DMS 273 (cell line): Measurements from ENCODE around the gene ACOT7.
A peak's percentile ranks its signal among the peaks of the same experiment; 100 is the strongest.
"Not testable (repeated sequence)": the region's sequence is repeated elsewhere in the genome, so short reads cannot be mapped to it uniquely, and the experiment has no call there.

ENCODE experiments used
- DNase-seq: peaks from one replicate; lab custom pipeline; 2025; ENCODE audit not compliant: unreplicated experiment; lab: John Stamatoyannopoulos, UW

The ACOT7 gene

DNA sequence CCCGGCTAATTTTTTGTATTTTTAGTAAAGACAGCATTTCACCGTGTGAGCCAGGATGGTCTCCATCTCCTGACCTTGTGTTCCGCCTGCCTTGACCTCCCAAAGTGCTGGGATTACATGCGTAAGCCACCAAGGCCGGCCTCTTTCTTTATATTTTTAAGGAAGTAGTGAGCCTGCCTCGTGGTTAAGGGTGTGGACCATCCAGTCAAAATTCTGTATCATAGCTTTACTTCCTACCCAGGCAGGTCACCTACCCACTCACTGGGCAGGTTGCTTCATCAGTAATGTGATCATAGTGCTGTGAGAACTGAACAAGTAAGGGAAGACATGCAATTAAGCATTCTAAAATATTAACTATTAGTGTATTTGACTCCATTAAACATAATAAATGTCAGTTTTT lies 8.1 kb upstream of the ACOT7 start:
- no peak for DNase-seq

DNA sequence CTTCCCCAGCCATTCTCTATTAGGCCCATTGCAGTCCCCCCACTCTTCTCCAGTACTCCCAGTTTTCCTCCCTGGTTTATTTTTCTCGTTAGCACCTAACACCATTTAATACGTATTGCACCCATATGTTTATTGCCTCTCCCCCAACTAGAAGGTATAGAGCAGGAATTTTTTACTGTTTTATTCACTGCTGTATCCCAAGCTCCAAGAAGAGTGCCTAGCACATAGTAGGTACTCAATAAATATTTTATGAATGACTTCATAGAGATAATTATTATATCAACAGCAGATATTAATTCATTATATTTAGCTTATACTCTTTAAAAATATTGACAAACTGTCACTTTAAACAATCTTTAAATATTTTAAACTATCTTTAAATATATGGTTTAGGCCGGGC lies 5.7 kb upstream of the ACOT7 start:
- no peak for DNase-seq

DNA sequence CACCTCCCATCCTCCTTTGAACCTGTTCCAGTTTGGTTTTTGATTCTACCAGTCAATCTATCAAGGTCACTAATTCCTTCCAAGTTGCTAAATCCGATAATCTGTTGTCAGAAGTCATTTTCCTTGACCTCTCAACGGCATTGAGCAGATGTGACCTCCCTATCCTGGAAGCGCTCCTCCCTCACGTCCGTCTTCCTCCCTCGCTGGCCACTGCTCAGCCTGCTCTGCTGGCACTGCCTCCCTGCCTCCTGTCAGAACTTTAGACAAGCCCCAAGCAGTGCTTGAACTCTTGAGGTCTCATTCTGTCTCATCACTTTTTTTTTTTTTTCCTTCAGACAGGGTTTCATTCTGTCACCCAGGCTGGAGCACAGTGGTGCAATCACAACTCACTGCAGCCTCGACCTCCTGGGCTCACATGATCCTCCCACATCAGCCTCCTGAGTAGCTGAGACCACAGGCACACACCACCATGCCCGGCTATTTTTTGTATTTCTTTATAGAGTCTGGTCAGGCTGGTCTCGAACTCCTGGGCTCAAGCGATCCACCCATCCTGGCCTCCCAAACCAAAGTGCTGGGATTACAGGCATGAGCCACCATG lies 4.4 kb upstream of the ACOT7 start:
- DNase-seq, result no peak

DNA sequence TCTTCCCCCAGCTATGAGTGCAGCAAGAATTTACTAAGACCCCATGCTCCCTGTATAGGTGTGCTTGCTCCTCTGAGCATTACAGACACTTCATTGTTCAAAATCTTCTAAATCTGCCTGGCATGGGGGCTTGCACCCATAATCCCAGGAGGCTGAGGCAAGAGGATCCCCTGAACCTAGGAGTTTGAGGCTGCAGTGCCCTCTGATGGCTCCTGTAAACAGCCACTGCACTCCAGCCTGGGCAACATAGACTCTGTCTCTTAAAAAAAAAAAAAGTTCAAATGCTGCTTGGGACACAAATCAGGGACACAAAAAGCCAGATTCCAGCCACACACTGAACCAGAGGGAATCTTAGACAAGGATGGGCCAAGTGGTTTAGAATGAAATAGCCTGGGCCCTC lies 3.4 kb upstream of the ACOT7 start:
- DNase-seq, result peak; percentile 28

DNA sequence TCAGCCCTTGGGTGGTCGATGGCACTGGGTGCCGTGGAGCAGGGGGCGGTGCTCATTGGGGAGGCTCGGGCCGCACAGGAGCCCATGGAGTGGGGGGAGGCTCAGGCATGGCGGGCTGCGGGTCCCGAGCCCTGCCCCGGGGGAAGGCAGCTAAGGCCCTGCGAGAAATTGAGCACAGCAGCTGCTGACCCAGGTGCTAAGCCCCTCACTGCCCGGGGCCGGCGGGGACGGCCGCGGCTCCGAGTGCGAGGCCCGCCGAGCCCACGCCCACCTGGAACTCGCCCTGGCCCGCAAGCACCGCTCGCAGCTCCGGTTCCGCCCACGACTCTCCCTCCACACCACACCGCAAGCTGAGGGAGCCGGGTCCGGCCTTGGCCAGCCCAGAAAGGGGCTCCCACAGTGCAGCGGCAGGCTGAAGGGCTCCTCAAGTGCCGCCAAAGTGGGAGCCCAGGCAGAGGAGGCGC lies 2.2 kb upstream of the ACOT7 start:
- not testable (repeated sequence) for DNase-seq

DNA sequence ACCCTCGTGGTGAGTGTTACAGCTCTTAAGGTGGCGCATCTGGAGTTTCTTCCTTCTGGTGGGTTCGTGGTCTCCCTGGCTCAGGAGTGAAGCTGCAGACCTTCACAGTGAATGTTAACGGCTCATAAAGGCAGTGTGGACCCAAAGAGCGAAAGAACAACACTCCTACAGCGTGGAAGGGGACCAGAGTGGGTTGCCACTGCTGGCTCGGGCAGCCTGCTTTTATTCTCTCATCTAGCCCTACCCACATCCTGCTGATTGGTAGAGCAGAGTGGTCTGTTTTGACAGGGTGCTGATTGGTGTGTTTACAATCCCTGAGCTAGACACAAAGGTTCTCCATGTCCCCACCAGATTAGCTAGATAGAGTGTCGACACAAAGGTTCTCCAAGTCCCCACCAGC lies 1.6 kb upstream of the ACOT7 start:
- not testable (repeated sequence) for DNase-seq

DNA sequence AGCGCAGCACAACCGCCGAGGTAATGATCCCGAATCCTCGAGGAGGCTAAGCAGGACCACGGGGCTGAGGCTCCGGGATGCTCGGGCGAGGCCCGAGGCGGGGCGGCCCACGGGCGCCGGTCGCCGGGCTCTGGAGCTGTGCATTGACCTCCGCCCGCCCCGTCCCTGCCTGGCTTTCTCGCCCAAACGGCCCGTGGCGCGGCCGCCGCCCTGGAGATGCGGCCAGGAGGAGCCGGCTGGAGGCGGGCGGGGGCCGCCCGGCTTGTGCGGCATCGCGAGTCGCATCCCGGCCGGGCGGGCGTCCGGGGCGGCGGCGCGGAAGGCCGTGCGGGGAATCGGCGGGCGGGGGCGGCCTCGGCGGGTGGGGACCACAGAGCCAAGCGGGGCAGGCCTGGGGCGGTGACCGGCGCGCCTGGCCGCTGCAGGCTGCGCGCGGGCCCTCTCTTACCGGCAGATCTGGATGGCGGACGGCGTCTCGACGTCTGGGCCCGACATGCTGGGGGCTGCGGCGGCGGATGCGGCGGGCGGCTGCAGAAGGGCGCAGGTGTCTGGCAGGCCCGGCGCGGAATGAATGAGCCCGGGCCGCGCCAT lies 663 bp downstream of the ACOT7 start:
- peak; percentile 74 for DNase-seq

DNA sequence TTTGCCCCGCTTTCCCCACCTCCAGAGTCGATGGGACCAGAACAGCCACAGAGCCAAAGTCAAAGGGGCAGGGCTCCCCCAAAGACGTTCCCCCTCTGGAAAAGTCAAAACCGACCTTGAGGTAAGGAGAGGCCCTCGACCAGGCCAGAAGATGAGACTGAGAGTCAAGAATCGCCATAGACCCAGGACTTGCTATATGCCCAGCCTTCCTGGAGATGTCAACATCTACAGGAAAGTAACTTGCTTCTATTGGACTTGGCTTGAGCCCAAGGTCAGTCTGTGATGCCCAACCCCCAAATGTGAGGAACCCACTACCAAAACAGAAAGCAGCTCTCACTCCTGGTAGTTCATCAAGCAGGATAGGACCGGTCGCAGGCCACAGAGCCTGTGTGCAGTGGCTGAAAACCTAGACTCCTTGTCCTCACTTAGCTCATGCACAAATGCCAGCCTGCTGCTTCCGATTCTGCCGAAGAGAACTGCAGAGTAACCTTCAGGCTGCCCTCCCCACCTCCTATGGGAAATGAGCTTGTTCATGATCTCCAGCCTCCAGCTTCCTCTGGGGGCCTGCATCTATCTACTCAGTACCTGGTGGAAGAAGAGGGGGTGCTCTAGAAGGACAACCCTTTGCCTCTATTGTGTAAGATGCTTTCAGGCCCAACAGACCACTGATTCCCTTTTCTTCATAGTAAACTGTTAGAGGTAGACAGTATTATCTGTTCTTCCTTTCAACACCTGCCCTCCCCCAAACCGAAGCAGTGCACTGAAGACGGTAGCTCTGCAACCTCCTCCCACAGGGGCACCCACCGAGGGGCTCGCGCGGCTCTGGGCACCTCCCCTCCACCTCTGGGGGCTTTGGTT lies 1.4 kb downstream of the ACOT7 start:
- DNase-seq, result peak; percentile 53

DNA sequence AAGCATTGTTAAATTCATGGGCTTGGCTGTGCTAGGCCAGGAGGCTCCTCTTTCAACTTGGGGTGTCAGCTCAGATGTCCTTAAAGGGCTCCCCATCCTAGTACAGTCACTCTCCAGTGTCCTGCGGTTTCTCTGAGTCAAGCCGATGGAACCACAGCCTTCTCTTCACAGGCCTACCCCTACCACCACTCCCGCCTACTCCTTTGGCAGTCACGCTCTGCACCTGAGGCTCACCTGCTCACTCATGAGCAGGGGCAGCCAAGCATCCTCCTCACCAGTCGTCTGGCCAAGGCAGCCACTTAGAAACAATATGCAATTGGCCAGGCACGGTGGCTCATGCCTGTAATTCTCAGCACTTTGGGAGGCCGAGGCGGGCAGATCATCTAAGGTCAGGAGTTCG lies 3.6 kb downstream of the ACOT7 start:
- no peak for DNase-seq

DNA sequence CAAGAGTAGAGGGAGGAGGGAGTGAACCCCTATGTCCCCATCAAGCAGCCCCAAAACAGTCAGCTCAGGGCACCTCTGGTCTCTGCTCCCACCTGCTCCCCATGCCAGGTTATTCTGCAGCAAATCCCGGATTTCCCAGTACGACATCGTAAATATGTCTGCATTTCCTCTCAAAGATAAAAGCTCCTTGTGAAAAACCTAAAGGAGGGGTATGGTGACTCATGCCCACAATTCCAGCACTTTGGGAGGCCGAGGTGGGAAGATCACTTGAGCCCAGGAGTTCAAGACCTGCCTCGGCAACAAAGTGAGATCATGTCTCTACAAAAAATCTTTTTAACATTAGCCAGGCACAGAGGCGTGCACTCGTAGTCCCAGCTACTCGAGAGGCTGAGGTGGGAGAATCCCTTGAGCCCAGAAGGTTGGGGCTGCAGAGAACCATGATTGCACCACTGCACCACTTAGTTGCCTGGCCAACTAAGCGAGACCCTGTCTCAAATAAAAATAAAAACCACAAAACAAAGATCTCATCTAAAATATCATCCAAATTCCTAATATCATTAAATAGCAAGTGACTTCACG lies 7.1 kb downstream of the ACOT7 start:
- no peak for DNase-seq

DNA sequence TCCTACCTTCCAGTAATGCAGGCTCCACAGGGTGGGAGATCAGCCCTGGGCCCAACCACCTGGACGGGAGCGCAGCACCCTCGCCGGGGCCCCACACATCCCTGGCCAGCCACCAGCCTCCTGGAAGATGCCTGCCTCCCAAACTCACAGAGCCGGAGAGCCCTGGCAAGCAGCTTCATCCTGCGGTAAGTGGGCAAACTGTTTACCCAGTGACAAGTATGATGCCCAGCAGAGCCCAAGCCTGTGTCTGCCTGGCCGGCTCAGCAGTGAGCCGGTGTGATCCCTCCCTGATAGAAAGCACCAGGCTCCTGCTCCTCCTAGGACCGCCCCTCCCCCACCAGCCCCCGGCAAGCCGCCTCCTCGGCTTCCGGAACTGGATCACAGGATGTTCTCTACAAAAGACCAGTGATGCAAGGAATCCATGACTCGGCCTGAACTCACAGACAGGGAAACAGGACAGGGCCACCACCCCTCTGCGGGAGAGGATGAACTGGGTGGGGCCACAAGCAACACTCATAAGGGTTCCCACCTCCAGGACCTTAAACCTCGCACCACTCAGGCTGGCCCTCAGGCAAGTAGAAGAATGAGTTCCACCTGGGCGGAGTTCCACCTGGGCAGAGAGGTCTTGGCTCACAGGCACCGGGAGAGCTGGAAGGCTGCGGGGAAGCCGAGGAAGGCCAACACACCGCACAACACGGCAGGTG lies 7.9 kb downstream of the ACOT7 start:
- DNase-seq, result peak; percentile 63

DNA sequence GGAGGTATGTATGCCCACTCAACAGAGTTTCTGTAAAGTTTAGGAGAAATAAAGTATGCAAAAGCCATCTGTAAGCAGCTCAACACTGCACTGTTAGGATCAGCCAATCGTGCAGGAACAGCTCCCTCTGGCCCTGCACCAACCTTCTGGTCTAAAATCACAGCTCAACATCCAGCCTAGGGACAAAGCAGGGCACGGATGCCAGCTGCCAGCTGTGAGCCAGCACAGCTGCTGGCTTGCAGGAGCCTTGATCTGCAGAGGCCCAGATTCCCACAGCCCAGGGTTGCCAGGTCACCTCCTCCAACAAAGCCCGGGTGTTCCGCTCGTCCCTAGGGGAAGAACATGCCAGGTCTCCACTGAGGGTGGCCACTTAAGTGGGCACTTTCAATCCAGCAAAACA lies 8.6 kb downstream of the ACOT7 start:
- peak; percentile 95 for DNase-seq

DNA sequence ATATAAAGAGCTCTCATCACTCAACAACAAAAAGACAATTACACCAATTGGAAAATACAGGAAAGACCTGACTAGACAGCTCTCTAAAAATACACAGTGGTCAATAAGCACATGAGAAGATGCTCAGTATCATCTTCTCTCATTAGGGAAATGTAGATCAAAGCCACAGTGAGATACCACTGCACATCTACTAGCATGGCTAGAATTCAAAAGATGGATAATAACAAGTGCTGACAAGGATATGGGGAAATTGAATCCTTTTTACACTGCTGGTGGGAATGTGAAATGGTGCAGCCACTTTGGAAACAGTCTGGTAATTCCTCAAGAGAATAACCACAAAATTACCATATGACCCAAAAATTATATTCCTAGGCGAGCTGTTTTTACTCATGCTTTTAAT lies 9.4 kb downstream of the ACOT7 start:
- DNase-seq, result no peak

DNA sequence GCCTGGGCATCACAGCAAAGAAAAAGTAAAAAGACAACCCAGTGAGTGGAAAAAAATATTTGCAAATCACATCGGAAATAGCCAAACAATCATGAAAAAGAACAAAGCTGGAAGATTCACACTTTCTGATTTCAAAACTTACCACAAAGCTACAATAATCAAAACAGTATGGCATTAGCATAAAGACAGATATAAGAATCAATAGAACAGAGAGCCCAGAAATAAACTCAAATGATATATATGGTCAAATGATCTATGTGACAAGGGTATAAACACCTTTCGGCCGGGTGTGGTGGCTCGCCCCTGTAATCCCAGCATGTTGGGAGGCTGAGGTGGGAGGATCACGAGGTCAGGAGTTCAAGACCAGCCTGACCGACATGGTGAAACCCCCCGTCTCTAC lies 13.5 kb downstream of the ACOT7 start:
- no peak for DNase-seq

DNA sequence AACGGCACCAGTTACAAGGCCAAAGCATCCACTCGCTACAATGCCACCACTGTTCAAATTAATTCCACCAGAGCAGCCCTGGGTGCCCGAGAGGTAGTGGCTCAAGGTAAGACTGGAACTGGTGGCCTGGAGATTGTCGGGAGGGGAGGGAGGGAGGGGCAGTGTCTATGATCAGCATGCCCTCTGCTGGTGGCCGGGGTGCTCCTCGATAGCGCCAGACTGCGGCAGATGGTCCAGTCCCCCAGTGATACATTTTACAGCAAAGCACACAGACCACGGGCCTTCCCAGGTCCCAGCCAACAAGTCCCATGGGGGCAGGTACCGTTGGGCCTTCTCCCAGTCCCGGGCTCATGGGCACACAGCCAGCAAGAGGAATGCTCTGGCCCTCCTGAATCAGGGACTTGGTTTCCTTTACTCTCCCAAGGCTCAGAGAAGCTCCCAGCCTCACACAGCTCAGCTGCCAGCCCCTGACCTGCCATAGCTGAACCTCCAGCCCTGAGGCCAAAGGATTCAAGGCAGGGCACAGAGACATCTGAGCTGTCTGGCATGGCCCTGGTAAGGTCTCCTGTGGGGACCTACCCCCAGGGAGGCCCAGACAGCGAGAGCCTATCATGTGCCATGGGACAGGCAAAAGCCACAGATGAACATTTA lies 15.3 kb downstream of the ACOT7 start:
- DNase-seq, result peak; percentile 91

DNA sequence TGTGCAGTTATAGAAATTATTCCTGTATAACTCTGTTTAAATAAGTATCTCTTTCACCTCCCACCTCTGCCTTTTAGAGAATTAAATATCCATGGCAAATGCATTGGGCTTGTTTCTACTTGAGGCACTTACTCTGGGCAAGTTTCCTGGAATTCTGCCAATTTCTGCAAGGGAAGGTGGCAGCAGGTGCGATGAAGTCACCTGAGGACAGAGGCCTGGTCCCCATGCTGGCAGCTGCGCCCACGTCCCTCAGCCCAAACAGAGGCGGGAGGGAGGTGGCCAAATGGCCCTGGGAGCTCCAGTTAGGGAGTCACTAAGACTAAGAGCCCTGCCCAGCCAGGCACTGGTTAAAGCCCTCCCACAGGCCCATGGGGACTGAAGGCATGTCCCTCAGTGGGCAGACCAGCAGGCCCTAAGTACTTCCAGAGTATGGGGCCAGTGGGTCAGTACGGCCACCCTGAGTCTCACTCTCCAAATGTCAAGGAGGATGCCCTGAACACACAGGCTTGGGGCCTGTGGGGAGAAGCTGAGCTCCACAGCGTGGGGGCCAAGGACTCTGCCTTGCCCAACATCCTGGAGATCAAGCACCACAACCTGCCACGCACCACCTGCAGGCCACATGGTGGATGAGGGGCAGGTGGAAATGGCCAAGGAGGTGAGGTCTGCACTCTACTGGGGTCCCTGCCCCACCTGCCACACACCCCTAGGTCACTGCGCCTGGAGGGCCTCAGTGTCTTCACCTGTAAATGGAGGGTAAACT lies 19.4 kb downstream of the ACOT7 start:
- peak; percentile 82 for DNase-seq

DNA sequence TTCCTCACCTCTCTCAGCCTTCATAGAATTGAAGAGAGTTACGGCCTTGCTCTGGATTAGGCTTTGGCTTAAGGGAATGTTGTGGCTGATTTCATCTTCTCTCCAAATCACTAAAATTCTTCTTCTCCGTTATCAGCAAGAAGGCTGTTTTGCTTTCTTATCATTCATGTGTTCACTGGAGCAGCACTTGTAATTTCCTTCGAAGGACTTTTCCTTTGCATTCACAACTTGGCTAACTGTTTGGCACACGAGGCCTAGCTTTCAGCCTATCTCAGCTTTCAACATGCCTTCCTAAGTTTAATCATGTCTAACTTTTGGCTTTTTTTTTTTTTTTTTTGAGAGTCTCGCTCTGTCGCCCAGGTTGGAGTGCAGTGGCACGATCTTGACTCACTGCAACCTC lies 21.3 kb downstream of the ACOT7 start:
- not testable (repeated sequence) for DNase-seq

DNA sequence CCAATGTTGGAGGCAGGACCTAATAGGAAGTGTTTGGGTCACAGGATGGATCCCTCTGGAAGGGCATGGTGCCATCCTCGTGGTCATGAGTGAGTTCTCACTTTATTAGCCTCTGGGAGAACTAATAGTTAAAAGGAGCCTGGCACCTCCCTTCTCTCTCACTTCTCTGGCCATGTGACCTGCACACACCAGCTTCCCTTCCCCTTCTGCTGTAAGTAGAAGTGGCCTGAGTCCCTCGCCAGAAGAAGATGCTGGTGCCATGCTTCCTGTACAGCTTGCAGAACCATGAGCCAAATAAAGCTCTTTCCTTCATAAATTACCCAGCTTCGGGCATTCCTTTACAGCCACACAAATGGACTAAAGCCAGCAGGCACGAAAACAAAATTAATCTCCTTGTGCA lies 23.6 kb downstream of the ACOT7 start:
- no peak for DNase-seq

DNA sequence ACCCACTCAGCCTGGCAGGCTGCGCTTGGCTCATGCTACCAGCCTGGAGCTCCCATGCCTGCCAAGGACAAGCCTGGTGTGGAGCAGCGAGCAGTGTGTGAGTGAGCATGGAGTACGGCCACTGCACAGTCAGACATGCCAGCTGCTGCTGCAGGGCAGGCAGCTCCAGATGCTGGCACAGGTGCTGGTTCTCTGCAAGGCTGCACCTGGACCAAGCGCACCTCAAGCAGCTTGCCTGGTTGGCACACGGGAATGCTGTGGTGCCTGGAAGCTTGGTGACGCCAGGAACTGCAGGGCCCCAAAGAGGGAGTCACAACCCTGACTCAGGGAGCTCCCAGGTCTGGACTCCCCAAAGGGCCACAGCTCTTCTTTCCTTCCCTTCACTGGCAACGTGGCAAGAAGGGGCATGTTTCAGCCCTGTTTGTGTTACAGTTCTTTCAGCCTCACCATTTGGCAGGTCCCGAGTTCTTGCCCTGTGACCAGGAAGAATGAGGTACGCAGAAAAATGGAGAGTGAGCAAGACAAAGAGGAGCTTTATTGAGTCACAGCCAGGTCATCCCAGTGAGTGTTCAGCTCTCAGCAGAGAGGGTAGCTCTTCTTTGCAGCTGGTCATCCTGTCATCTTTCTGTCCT lies 26.1 kb downstream of the ACOT7 start:
- peak; percentile 87 for DNase-seq

DNA sequence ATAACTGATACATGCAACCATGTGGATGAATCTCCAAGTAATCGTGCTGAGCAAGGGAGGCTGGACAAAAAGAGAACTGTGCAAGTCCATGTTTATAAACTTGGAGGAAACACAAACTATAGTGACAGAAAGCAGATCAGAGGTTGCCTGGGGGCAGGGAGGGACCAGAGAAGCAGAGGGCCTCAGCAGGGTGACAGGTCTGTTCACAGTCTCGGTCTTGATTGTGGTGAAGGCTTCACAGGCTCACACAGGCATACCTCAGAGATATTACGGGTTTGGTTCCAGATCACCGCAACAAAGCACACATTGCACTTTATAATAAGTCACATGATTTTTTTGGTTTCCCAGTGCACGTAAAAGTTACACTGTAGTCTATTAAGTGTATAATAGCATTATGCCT lies 28.5 kb downstream of the ACOT7 start:
- DNase-seq, result no peak
